Measurements from ENCODE around the gene CTRL.

- TF ChIP-seq, protein P1, sequence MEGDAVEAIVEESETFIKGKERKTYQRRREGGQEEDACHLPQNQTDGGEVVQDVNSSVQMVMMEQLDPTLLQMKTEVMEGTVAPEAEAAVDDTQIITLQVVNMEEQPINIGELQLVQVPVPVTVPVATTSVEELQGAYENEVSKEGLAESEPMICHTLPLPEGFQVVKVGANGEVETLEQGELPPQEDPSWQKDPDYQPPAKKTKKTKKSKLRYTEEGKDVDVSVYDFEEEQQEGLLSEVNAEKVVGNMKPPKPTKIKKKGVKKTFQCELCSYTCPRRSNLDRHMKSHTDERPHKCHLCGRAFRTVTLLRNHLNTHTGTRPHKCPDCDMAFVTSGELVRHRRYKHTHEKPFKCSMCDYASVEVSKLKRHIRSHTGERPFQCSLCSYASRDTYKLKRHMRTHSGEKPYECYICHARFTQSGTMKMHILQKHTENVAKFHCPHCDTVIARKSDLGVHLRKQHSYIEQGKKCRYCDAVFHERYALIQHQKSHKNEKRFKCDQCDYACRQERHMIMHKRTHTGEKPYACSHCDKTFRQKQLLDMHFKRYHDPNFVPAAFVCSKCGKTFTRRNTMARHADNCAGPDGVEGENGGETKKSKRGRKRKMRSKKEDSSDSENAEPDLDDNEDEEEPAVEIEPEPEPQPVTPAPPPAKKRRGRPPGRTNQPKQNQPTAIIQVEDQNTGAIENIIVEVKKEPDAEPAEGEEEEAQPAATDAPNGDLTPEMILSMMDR (IDR thresholded peaks at IDR 0.05): no peak
- TF ChIP-seq POLR2AphosphoS5 (IDR thresholded peaks at IDR 0.05; ENCODE audit: insufficient read depth in 1 of 2, low read depth in 1 of 2): no peak
These were observed 2.1 kb upstream of the CTRL start for GRCh38 chr16:67933805-67934204.

Measured in vagina (tissue), 2 donors.